Hematopoietic multipotent progenitor cell treated with erythropoietin and hydrocortisone succinate and interleukin-3 and kit ligand, for 4 days (in vitro differentiated cells): ENCODE results near the gene HS3ST5.
"Not testable (repeated sequence)": the region's sequence is repeated elsewhere in the genome, so short reads cannot be mapped to it uniquely, and the experiment has no call there.

ENCODE experiments used
- DNase-seq: peaks from one replicate; pipeline ENCODE4 v3.0.0-alpha.2; 2015

The HS3ST5 gene

DNA sequence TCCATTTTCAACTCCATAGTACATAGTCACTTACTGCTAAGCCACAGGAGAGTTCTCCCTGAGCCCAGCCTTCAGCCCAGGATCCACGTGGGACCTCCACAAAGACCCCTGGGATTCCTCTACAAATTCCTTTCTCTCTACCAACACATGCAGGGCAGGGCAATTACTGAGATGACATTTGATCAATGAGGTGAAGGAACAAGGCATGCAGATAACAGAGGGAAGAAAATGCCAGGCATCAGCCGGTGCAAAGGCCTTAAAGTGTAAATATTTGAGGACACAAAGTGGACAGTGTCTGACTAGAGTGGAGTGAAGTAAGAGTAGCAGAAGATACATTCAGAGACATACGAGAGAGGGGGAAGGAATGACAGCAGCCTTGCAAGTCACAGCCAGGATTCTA, 70.2 kb downstream of the HS3ST5 start:
- DNase-seq = no peak

DNA sequence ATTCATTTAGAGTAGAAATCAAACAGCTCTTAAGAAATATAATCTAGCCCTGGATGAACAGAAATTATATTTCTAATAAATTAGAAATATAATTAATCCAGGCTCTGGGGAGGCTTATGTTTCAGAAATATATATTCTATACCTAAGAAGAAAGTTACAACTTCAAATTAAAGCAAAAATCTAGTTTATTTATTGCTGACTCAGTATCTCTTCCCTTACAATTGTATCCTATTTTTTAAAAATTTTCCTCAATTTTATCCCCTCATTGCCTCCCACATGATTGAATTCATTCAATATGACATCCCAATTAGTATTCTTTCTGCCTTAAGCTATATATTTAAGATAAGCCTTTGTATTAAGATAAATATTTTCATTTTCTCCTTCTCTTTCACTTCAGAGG, 71.4 kb downstream of the HS3ST5 start:
- no peak for DNase-seq

DNA sequence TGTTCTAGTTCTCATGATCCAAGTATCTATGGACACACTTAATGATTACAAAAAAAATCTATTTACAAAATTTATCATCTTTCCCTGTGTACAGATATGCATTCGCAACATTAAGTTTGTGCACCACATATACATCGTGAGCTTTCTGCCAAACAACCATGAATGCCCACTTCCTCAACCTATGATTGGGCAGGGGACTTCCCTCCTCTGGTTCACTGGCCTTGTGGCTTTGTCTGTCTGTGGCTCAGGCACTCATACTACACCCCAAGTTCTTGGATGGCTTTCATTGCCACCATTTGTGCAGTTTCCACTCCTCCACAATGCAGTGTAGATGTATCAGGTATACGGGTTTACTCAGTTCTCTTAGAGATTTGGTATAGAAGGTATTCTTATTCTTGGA, 74.9 kb downstream of the HS3ST5 start:
- DNase-seq = no peak

DNA sequence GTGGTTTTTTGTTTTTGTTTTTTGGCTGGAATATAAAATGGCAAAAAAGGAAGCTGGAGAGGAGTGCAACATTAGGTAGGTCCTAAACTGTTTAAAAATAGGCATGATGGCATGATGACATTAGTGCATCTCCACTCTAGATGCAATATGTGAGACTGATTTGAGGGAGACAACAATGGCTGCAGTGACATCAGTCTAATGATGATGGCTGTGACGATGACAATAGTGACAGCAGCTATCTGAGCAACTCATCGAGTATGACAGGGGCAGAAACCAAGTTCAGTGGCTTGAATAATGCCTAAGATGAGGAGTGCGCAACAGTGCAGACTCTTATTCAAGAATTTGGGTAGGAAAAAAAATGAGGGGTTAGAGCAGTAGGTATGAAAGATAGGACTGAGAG, 82.0 kb downstream of the HS3ST5 start:
- no peak for DNase-seq

DNA sequence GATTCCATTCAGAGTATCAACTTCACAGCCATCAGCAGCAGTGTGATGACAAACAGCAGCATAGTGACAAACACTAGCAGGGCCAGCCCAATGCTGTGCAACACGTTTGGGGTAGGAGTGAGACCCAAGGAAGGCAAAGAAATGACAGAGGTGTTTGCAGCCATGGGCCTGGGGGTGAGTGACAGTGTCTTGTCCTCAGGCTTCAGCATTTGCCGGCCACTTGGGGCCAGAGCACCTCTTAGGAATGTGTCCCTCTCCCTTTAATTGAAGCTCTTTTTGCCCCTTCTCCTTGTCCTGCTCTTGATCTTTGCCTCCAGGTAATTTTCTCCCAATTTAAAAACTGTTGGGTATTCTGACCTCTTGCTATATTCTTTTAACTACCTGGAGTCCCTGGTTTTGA, 84.4 kb downstream of the HS3ST5 start:
- DNase-seq = no peak

DNA sequence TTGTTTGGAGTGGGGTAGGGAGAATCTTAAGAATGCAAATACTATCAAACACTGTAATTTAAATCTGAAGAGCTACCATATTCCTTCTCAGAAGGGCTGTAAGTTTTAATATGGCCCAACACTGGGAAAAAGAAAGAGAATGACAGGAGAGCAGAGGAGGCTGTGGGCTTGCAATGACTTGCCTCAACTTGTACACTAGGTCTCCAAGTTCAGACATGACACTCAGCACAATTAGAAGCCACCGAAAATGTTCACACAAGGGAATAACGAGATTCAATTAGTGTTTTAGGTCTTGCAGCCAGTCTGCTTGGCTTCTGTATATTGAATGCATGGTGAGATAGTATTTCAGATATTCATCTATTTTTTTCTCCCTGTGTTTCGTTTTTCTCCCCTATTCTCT, 89.4 kb downstream of the HS3ST5 start:
- DNase-seq = no peak

DNA sequence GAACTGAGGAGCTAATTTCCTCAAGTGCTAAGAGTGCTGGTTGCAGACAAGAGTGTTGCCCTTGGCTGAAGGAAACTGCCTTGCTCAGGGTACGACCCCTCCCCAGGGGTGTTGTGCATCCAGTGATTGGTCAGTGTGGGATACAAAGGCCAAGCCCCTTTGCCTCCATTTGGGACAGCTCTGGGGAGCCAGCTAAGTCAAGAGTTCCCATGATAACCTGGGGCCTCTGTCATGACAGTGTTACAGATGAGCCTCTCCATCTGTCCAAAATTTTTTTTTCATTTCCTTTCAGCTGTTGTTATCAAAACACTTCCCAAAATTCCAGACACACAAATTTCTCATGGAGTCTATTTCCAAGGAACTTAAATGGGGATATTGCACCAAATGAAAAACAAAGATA, 93.3 kb downstream of the HS3ST5 start:
- no peak for DNase-seq

DNA sequence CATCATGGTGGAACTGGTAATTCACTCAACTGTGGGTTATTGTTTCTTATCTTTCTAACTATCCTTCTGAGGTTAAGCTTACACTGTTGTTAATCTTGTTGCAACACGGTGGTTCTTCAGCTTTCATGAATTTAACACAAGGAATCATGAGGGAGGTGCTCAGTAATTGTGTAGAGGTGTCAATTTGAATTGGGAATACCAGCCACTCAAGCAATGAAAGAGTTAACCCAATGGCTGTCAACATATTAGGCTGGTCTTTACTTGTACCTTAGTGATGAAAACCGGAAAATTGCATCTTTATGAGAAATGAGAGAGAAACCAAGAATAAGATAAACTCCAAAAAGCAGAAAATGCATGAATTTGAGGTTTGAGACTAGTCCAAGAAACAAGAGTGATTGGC, 95.7 kb downstream of the HS3ST5 start:
- no peak for DNase-seq

DNA sequence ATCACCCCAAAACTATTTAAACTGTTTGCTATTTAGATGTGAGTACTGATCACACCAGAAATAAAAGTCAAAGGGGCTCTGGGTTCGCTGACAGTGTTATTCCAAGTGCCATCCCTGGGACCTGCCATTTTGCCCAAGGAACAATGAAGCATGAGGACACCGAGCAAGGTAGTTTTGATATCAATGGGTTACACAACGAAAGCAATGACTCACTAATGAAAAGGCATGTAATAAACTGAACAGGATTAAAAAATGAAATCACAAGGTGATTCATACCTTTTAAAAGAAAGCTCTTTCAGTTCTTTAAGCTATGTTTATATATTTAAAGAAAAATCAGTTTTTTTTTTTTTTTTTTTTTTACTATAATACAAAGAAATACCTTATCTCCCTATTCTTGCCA, 102.0 kb downstream of the HS3ST5 start:
- no peak for DNase-seq

DNA sequence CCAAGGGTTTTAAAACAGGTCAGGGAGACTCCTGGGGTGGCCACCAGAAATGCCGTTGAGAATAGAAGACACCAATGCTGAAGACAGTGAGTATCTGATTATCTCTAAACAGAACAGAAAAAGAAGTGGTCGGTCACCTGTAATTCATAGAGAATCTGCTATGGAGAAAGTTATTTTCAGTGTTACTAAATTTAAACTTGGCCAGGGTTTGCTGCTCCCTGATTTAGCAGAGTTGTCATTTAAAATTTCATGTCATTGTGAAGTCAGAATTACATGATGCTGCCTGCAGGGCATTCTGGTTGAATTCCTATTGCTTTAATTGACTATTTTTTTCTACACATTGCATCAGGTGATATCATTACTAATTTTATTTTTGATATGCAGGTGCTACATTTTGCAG, 114.1 kb downstream of the HS3ST5 start:
- no peak for DNase-seq

DNA sequence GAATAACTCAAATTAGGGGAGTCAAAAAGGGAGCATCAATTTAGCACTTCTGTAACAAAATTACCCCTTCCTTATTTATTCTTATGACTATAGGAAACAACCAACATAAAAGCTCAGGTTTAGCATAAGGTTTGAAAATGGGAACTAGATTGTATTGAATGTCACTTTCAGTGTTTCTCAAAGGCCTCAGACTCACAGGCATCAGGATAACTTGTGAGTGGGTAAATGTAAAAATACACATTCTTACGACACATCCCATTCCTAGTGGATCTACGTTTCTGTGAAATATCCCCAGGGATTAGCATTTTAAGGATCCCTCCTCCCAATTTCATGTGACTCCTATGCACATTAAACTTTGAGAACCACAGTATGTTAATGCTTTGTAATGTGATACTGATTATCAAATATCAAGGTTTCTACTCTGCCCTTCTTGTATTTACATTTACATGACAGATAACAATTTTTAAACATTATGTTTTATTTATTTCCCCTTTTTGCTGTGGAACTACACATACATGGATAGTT, 114.8 kb downstream of the HS3ST5 start:
- no peak for DNase-seq

DNA sequence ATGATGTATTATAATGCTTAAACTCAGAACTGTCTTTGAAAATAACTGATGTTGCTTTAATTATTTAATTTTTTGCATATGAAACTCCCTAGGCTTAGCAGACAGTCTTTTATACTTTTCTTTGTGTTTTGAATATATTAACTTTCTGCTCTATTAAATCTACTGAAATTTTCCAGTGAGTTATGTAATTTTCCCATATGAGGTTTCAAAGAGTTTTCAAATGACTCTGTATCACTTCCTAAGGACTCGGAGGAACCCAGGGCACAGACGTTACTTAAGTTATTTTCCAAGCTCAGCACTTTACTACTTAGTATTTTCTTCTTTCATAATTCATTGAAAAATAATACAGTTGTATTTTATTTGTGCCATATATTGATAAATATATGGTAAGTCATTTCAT, 122.6 kb downstream of the HS3ST5 start:
- DNase-seq = no peak

DNA sequence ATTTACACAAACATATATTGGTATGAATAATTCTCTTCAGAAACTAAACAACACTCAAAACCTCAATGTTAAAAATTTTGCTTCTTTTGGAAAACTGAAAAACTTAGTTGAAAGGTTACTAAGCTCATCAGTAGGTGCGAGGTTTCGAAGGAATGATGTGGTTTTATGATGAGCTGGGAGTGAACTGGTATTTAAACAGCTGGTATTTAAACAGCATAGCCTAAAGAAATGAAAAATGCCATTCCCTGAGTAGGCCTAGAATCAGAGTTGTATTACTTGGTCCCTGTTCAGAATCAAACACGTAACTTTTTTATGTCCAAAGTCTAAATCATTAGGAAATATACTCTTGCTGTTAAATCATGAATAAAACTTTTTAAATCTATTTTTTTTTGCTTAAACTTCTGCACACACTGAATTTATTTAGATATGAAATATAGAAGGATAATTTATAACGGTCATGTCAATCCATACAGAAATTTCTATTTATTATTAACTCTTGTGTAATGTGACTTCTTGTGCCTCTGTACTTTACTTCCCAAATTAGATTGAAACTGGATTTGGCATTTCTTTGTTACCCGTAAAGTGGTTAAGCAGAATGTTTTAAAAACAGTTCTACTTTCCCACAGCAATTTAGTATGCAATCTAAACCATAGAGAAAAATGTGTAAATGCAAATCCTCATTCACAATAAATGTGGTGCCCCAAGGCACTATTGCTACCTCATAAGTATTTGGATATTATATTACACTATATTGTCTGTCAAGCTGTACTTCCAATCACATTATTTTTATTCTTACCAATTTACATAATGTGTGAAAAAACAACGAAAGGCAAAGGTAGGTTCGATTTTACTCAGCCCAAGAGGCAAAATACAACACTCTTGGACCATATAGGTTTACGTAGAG, 124.1 kb downstream of the HS3ST5 start:
- DNase-seq = no peak

DNA sequence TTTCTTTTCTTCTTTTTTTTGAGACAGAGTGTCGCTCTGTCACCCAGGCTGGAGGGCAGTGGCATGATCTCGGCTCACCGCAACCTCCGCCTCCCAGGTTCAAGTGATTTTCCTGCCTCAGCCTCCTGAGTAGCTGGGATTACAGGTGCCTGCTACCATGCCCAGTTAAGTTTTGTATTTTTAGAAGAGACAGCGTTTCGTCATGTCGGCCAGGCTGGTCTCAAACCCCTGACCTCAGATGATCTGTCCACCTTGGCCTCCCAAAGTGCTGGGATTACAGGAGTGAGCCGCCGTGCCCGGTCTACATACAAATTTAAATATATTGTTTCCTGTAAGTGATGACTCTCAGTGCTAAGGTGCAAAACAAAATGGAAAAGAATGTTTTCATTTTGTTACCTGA, 124.8 kb downstream of the HS3ST5 start:
- DNase-seq = not testable (repeated sequence)

DNA sequence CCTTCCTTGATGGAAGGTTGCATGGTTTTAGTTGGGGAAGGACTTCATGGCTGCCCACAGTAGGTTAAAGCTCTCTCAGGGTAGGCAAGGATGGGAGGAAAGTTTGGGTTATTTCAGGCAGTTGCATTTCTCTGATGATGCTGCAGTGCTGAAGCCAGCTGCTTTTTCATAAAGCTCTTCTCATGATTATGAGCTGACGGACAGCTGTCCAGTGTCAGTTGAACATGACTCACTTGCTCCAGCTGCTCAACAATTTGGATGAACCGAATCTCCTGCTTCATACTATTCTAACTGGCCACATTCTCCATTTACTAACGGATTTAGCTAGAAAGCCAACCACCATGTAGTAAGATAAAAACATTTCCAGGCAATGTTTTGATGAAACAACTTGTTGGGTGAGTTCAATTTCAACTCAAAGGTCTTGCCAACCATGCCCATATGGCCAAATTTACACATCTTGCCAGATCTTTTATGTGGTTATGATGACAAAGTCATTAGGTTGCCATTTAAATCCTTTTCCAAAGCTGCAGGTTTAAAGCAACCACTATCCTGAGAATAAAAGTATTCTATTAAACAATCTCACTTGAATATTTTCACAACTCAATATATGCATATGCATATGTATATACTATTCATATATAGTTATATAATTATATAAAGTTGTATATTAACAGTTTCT, 125.9 kb downstream of the HS3ST5 start:
- no peak for DNase-seq

DNA sequence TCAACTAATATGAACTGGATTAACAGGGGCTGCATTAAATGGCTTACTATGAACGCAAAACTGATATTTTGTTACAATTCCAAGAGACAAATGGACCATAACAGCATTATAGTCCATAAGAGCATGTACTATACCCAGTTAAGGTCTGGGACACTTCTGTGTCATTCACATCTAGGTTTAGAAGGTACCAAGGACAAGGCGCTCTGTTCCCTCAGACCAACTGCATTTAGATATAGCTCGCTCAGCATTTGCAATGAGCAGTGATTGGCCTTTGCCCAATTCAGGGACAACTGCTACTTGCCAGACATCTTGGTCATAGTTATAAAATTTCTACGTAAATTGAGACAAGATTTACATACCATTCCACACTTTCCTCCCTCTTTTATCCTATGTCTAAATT, 132.4 kb downstream of the HS3ST5 start:
- DNase-seq = no peak

DNA sequence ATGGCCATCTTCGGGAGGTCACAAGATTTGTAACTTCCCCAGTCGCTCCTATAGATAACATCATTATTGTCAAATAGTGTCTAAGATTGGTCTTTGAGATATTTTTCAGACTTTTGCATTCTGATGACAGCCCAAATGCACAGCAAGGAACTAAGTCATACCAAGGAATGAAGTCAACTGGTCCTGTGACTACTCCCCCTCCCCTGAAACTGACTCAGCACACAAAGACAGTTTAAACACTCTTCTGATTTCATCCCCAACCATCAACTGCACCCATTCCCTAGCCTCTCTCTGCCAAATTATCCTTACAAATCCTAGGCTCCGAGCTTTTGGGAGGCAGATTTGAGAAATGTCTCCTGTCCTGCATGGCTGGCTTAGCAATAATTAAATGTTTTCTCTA, 139.4 kb downstream of the HS3ST5 start:
- no peak for DNase-seq

DNA sequence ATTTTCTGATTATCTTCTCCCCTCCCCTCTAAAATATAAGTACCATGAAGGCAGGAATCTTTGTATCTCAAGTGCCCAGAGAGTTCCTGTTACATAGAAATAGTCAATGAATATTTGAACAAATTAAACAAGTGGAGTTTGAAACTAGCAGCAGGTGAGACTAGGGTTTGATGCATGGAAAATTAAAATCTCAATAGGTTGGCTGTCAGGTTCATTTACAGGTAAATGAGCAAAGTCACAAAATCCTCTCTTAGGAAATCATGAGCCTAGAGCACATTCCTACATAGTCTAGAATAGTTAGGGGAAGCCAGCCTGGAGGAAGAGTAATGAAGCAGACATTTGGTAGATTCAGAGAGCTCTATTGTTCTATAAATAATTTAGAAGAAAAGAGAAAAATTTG, 140.4 kb downstream of the HS3ST5 start:
- DNase-seq = no peak

DNA sequence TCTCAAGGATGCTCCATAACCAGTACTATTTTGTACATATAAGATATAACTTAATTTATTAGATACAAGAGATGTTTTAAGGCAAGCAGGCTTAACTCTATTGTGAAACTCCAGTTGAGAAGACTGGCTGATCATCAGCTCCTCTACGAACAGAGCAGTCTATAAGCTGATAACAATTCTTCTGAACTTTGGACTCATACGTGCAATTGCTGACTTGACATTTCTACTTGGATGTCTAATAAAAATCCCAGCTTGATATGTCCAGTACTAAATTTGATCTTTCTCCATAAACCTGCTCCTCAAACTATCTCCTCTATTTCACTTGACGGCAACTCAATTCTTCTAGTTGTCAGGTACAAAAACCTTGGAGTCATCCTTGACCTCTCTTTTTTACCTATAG, 141.9 kb downstream of the HS3ST5 start:
- DNase-seq = no peak

DNA sequence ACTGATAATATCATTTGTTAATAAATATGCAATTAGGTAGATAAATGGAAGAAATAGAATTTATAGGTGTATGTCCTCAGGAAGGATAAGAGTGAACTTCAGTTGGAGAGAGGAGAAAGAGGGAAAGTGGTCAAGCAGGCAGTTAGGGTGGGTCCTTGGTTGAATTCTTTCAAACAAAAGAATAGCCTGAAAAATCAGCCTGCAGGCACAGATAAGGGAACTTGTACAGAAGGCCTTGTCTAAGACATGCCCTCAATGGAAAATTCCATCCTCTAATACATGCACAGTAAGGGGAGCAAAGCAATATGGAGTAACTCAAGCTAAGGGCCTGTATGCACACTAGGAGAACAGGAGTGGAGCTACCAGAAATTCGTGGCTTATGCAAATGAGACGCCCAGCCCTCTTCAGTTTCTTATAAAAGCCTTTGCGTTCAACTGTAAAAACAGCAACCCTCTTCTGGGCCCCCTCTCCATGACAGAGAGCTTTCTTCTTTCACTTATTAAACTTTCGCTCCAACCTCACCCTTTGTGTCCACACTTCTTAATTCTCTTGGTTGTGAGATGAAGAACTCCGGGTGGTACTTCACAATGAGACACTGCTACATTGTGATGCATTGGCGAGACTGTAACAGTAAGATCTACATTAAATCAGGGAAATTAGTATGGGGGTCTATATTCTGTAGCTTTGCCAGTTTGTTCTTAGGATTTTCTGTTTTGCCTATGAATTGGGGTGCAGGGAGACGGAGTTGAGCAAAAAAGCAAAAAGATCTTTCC, 147.0 kb downstream of the HS3ST5 start:
- peak; percentile 59 for DNase-seq

DNA sequence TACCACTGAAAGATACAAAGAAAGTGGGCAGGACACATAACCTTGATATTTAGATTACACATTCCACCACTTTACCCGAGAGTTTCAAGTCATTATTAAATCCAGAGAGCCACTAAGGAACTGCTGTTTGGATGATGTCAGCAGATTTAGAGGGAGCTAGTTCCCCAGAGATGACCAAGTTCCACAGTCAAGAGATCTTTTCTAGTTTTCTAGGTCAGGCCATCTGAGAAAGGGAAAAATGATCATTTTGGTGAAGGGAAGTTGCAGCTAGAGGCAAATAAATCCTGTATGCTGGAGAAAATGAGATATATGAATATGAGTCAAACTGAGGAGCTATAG, 147.8 kb downstream of the HS3ST5 start:
- DNase-seq = no peak

DNA sequence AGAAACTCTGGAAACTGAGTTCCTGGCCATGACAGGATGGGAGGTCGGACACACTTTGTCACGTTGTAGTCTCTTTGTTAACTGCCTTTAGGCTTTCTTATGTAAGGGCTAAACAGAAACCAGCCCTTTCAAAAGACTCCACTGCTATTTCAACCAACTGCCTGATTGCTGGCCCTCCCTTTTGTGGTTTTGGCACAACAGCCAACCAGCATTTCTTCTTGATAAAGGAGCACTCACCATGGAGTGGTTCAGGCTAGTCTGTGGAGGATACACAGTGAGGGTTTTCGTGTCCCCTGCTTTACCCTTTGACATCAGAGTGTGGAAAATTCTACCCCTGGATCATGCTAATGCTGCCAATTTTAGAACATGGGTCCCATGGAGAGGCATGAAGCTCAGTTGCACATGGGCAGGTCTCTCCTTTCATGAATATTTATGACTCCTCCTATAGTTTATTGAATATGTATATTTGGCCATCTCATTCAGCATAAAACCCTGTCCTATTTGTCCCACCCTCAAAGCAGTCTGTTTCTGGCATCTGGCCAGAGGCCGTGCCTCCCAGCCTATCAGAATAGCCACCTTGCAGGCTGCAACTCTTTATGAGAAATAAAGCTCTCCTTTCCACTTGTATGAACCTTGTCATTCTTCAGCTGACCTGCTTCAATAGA, 148.3 kb downstream of the HS3ST5 start:
- peak; percentile 71 for DNase-seq

DNA sequence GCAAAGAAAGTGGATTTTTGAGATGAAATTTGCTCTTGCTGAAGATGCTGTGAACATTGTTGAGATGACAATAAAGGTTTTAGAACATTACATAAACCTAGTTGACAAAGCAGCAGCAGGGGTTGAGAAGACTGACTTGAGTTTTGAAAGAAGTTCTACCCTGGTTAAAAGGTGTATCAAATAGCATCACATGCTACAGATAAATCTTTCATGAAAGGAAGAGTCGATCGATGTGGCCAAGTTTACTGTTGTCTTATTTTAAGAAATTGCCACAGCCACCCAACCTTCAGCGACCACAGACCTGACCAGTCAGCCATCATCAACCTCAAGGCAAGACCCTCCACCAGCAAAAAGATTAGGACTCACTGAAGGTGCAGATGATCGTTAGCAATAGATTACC, 155.3 kb downstream of the HS3ST5 start:
- no peak for DNase-seq
